Measurements from ENCODE around the gene IREB2. TPM values are rescaled to one million over a fixed set of nuclear protein-coding genes. Genes with fewer than 3 reads are reported as not detected.

IREB2 gene
- total RNA-seq, 1 experiment from 2014 or later: 6.5 TPM

DNA sequence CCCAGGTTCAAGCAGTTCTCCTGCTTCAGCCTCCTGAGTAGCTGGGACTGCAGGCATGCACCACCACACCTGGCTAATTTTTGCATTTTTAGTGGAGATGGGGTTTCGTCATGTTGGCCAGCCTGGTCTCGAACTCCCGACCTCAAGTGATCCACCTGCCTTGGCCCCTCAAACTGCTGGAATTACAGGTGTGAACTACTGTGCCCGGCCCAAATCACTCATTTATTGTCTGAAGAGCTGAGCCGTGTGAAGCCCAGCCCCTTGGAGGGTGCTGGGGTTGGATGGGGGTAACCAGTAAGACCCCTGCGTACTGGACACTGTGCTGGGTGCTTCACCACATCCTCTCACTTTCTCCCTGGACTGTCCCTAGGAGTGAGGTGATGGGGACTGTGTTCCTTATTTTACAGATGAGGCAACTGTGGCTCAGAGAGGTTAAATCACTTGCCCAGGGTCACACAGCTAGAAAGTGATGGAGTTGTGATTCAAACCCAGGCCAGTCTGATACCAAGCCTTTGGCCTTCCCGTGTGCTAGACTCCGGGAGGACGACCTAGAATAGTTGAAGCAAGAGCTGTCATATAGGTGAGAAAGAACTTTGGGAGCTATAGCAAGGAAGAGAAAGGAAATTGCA lies 41.7 kb upstream of the IREB2 start:
- no peaks in the 10 kb centered on the region for H4K20me1 ChIP-seq (ENCODE audit: low read length)
- no peak for DNase-seq
- intact Hi-C loops (cut with micrococcal nuclease): no loop called here
- H3K4me2 ChIP-seq (ENCODE audit: low read length): no peak overlapping the region
- peak overlapping the region; percentile 14; the same call in 1 of the 2 replicates for H2AFZ ChIP-seq (ENCODE audit: low read length)
- no peaks in the 10 kb centered on the region for H3F3A ChIP-seq (ENCODE audit: low read length, unreplicated experiment)
- ATAC-seq: no peak
- H3K4me3 ChIP-seq (ENCODE audit: low read length): no peak overlapping the region
- ChIA-PET CTCF (no interaction called here), POLR2A (ENCODE audit: unreplicated experiment) (no interaction called here)
- BruUV-seq (replicated peaks): no TSS peak
- H3K79me2 ChIP-seq (ENCODE audit: low read length): no peaks in the 10 kb centered on the region
- no peaks in the 10 kb centered on the region for H3K4me1 ChIP-seq (ENCODE audit: insufficient read depth, low read length)
- H3K9me3 ChIP-seq (ENCODE audit: low read length): no peaks in the 10 kb centered on the region
- no peak overlapping the region for H3K9ac ChIP-seq (ENCODE audit: low read length)
- TF ChIP-seq EZH2phosphoT487 (IDR thresholded peaks at IDR 0.05; ENCODE audit: borderline replicate concordance, low read length): no peak
- no peak for TF ChIP-seq EZH2 (IDR thresholded peaks at IDR 0.05; ENCODE audit: low read length, unreplicated experiment)
- TF ChIP-seq, protein P1, sequence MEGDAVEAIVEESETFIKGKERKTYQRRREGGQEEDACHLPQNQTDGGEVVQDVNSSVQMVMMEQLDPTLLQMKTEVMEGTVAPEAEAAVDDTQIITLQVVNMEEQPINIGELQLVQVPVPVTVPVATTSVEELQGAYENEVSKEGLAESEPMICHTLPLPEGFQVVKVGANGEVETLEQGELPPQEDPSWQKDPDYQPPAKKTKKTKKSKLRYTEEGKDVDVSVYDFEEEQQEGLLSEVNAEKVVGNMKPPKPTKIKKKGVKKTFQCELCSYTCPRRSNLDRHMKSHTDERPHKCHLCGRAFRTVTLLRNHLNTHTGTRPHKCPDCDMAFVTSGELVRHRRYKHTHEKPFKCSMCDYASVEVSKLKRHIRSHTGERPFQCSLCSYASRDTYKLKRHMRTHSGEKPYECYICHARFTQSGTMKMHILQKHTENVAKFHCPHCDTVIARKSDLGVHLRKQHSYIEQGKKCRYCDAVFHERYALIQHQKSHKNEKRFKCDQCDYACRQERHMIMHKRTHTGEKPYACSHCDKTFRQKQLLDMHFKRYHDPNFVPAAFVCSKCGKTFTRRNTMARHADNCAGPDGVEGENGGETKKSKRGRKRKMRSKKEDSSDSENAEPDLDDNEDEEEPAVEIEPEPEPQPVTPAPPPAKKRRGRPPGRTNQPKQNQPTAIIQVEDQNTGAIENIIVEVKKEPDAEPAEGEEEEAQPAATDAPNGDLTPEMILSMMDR (conservative IDR thresholded peaks at IDR 0.05; ENCODE audit: low read depth, low read length): no peak
- no peaks in the 10 kb centered on the region for H3K36me3 ChIP-seq (ENCODE audit: low read depth, low read length)
- H3K27ac ChIP-seq (ENCODE audit: low read length): no peak overlapping the region
- no peaks in the 10 kb centered on the region for H3K9me2 ChIP-seq (replicated peaks; ENCODE audit: low read length)
- no peaks in the 10 kb centered on the region for H3K27me3 ChIP-seq (ENCODE audit: low read length)

DNA sequence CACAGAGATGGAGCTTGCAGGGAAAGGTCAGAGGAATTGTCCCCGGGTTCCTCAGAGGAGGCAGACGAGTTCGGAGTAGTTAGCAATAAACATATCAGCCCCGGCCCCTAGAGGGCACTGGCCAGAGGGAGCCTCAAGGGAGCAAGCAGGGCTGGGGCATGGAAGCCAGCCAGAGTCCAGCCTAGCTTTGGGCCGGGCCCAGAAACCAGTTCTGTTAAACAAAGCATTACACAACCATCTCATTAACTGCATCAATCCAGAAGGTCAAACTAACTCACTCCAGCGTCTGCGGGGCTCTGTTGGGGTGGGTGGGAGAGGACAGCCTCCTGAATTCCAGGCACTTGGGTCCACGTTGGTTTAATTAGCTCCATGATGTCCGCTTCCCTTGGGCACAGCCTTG lies 41.0 kb upstream of the IREB2 start:
- H3K9me2 ChIP-seq (replicated peaks; ENCODE audit: low read length): no peaks in the 10 kb centered on the region
- BruUV-seq (replicated peaks): no TSS peak
- POLR2A ChIA-PET (ENCODE audit: unreplicated experiment): no interaction called here
- no peaks in the 10 kb centered on the region for H3K36me3 ChIP-seq (ENCODE audit: low read depth, low read length)
- DNase-seq (peak; percentile 33), ATAC-seq (no peak)
- no peaks in the 10 kb centered on the region for H4K20me1 ChIP-seq (ENCODE audit: low read length)
- CTCF ChIA-PET: no interaction called here
- no peak overlapping the region for H3K4me2 ChIP-seq (ENCODE audit: low read length)
- TF ChIP-seq EZH2phosphoT487 (IDR thresholded peaks at IDR 0.05; ENCODE audit: borderline replicate concordance, low read length) (no peak), EZH2 (IDR thresholded peaks at IDR 0.05; ENCODE audit: low read length, unreplicated experiment) (no peak)
- TF ChIP-seq, protein P1 (conservative IDR thresholded peaks at IDR 0.05; ENCODE audit: low read depth, low read length): peak; percentile 55
- H2AFZ ChIP-seq (ENCODE audit: low read length): peak overlapping the region; percentile 14; the same call in 1 of the 2 replicates
- H3K9me3 ChIP-seq (ENCODE audit: low read length): no peaks in the 10 kb centered on the region
- no peaks in the 10 kb centered on the region for H3K27me3 ChIP-seq (ENCODE audit: low read length)
- intact Hi-C loops (cut with micrococcal nuclease): no loop called here
- H3K79me2 ChIP-seq (ENCODE audit: low read length): no peaks in the 10 kb centered on the region
- no peak overlapping the region for H3K4me3 ChIP-seq (ENCODE audit: low read length)
- H3K9ac ChIP-seq (ENCODE audit: low read length): no peak overlapping the region
- no peaks in the 10 kb centered on the region for H3K4me1 ChIP-seq (ENCODE audit: insufficient read depth, low read length)
- no peak overlapping the region for H3K27ac ChIP-seq (ENCODE audit: low read length)
- no peaks in the 10 kb centered on the region for H3F3A ChIP-seq (ENCODE audit: low read length, unreplicated experiment)

DNA sequence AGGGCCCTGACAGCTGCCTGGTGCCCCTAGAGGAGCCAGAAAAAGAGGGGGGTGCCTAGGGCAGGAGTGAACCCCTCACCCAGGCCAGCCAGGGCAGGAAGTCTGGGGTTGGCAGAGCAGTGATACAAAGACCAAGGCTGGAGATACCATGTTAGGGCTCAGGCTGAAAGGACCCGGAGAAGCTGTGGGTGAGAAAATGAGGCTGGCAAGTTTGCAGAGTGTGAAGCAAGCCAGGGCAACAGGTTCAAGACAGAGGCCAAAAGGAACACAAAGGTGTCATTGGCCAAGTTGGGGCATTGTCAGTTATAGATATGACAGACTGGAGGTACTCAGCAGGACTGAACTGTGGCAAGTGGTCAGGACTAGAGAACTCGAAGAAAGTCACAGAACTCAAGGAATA lies 40.6 kb upstream of the IREB2 start:
- DNase-seq (no peak), ATAC-seq (no peak)
- no peak overlapping the region for H2AFZ ChIP-seq (ENCODE audit: low read length)
- ChIA-PET CTCF (no interaction called here), POLR2A (ENCODE audit: unreplicated experiment) (no interaction called here)
- H3K4me3 ChIP-seq (ENCODE audit: low read length): no peak overlapping the region
- no peaks in the 10 kb centered on the region for H3K27me3 ChIP-seq (ENCODE audit: low read length)
- no peak overlapping the region for H3K27ac ChIP-seq (ENCODE audit: low read length)
- H3K9me3 ChIP-seq (ENCODE audit: low read length): no peaks in the 10 kb centered on the region
- no TSS peak for BruUV-seq (replicated peaks)
- H3K4me2 ChIP-seq (ENCODE audit: low read length): no peak overlapping the region
- no peaks in the 10 kb centered on the region for H3F3A ChIP-seq (ENCODE audit: low read length, unreplicated experiment)
- no peaks in the 10 kb centered on the region for H3K79me2 ChIP-seq (ENCODE audit: low read length)
- TF ChIP-seq EZH2phosphoT487 (IDR thresholded peaks at IDR 0.05; ENCODE audit: borderline replicate concordance, low read length): no peak
- TF ChIP-seq, protein P1 (conservative IDR thresholded peaks at IDR 0.05; ENCODE audit: low read depth, low read length): no peak
- TF ChIP-seq EZH2 (IDR thresholded peaks at IDR 0.05; ENCODE audit: low read length, unreplicated experiment): no peak
- H3K4me1 ChIP-seq (ENCODE audit: insufficient read depth, low read length): no peaks in the 10 kb centered on the region
- H3K36me3 ChIP-seq (ENCODE audit: low read depth, low read length): no peaks in the 10 kb centered on the region
- H3K9ac ChIP-seq (ENCODE audit: low read length): no peak overlapping the region
- intact Hi-C loops (cut with micrococcal nuclease): no loop called here
- H4K20me1 ChIP-seq (ENCODE audit: low read length): no peaks in the 10 kb centered on the region
- no peaks in the 10 kb centered on the region for H3K9me2 ChIP-seq (replicated peaks; ENCODE audit: low read length)
